Spleen (tissue), 7 donors: ENCODE results near the gene RGS2.

ENCODE experiments used
- POLR2A ChIP-seq, 3 donors: fragments of 450-650 bp; IDR thresholded peaks; one replicate each; pipeline ENCODE4 v1.5.1; 2017; ENCODE audit warnings: antibody characterized with exemption in 3 of 3, mild to moderate bottlenecking in 1 of 3
- POLR2AphosphoS5 ChIP-seq, 3 donors: sonication (generic); formaldehyde crosslinking; IDR thresholded peaks; one replicate each; pipeline ENCODE4 v1.5.1; 2017; ENCODE audit warnings: antibody characterized with exemption in 3 of 3
- TF ChIP-seq, protein P1 (sequence below), 11 experiments: fragments of 200-600 bp in 7 of 11; fragments of 450-650 bp in 4 of 11; sonication (generic) in 4 of 11; IDR thresholded peaks in 8 of 11; conservative IDR thresholded peaks in 3 of 11; 1 replicate in 7 of 11; 2 replicates in 4 of 11; pipeline versions ENCODE4 v1.4.0 to v1.8.0; 2016 to 2021; ENCODE audit warnings: antibody characterized with exemption in 11 of 11, inconsistent platforms in 4 of 11, mild to moderate bottlenecking in 1 of 11
- donor health status: DM: no; HTN: no; CAD: no; lungs with moderate emphysema.
- donor health status: DM: no; HTN: no; CAD: no.
- donor health status: DM: no; HTN: no; CAD: no.

DNA sequence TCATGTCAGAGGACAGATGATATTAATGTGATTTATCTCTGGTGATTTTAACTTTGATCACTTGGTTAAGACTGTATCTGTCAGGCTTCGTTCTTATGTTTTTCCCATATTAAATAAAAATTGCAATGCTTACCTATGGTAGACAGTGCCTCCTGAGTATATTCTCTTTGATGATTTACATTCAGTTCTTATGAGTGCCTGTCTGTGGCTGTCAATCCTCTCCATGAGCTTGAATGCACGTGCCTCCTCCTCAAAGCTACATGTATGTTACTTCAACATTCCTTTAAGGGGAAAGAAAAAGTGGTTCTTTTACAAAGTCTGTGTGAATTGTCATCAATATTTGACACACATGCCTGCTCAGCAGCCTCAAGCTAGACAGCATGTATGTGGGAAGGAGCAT is 44.2 kb upstream of the RGS2 start:
- TF ChIP-seq, protein P1, sequence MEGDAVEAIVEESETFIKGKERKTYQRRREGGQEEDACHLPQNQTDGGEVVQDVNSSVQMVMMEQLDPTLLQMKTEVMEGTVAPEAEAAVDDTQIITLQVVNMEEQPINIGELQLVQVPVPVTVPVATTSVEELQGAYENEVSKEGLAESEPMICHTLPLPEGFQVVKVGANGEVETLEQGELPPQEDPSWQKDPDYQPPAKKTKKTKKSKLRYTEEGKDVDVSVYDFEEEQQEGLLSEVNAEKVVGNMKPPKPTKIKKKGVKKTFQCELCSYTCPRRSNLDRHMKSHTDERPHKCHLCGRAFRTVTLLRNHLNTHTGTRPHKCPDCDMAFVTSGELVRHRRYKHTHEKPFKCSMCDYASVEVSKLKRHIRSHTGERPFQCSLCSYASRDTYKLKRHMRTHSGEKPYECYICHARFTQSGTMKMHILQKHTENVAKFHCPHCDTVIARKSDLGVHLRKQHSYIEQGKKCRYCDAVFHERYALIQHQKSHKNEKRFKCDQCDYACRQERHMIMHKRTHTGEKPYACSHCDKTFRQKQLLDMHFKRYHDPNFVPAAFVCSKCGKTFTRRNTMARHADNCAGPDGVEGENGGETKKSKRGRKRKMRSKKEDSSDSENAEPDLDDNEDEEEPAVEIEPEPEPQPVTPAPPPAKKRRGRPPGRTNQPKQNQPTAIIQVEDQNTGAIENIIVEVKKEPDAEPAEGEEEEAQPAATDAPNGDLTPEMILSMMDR (IDR thresholded peaks at IDR 0.05 in 8 of 11, conservative IDR thresholded peaks at IDR 0.05 in 3 of 11) = no peak
- TF ChIP-seq POLR2A (IDR thresholded peaks at IDR 0.05) = no peak
- no peak for TF ChIP-seq POLR2AphosphoS5 (IDR thresholded peaks at IDR 0.05)
